Right lobe of liver (tissue), 6 donors: ENCODE measurements around the gene CELA3B. TPM values are rescaled to one million over a fixed set of nuclear protein-coding genes. Genes with fewer than 3 reads are reported as not detected.

Experiments
- ATAC-seq, 4 donors: fragments of 200-7000 bp; cut with Tn5 transposase; one replicate each; pipeline ENCODE4 v1.9.1; 2020; ENCODE audit warnings: mild to moderate bottlenecking in 4 of 4, moderate library complexity in 4 of 4
- DNase-seq, 3 donors: peaks; one replicate each; pipeline ENCODE4 v3.0.0-alpha.2; 2020
- H3K27ac ChIP-seq, 3 donors: fragments of 200-600 bp; one replicate each; pipeline ENCODE4 v1.8.0; 2022
- H3K27me3 ChIP-seq, 2 donors: fragments of 200-600 bp; one replicate each; pipeline ENCODE4 v1.8.0; 2022
- H3K36me3 ChIP-seq, 4 donors: fragments of 200-600 bp; sonication (generic) in 1 of 4; one replicate each; pipeline versions ENCODE4 v1.5.1 to v1.8.0; 2017 to 2022; ENCODE audit warnings: control low read depth in 1 of 4
- H3K4me1 ChIP-seq, 4 donors: fragments of 200-600 bp; sonication (generic) in 1 of 4; one replicate each; pipeline versions ENCODE4 v1.5.1 to v1.8.0; 2017 to 2022; ENCODE audit warnings: control low read depth in 1 of 4
- H3K4me3 ChIP-seq, 3 donors: fragments of 200-600 bp; one replicate each; pipeline ENCODE4 v1.8.0; 2022
- H3K9me3 ChIP-seq, 4 donors: fragments of 200-600 bp; sonication (generic) in 1 of 4; one replicate each; pipeline versions ENCODE4 v1.5.1 to v1.8.0; 2017 to 2022; ENCODE audit warnings: control low read depth in 1 of 4
- POLR2A ChIP-seq: fragments of 450-650 bp; IDR thresholded peaks from one replicate; pipeline ENCODE4 v1.6.1; 2017; ENCODE audit warnings: antibody characterized with exemption, mild to moderate bottlenecking
- whole genome bisulfite sequencing: methylation state at CpG from one replicate; pipeline ENCODE4 v1.1.6; 2018; ENCODE audit warnings: low coverage, low lambda C conversion rate; ENCODE audit not compliant: insufficient coverage; ENCODE audit errors: missing lambda C conversion rate; 5-methylcytosine and 5-hydroxymethylcytosine counted together
- intact Hi-C, 2 donors: fragments of 100-400 bp; cut with DNase I; formaldehyde crosslinking; loops; one replicate each; pipeline versions ENCODE4 v1.11.2 to v1.14.1; 2022
- total RNA-seq, 6 experiments: library from RNA; depleted of rRNA in 2 of 6; stranded (reverse); fragments of >200 nt in 2 of 6; fragmentation: NEBNext Ultra II Directional in 3 of 6; extraction: Animal tissue kit (Norgen Biotek cat#: 25700) in 3 of 6; gene quantifications; one replicate each; pipeline versions ENCODE4 v1.1.0 to v1.2.4, GENCODE V29; 2016 to 2023
- TF ChIP-seq, protein P1 (sequence below), 4 donors: fragments of 200-600 bp in 3 of 4; fragments of 450-650 bp in 1 of 4; IDR thresholded peaks; one replicate each; pipeline versions ENCODE4 v1.5.1 to v1.8.0; 2016 to 2022; ENCODE audit warnings: antibody characterized with exemption in 4 of 4, mild to moderate bottlenecking in 2 of 4
- donor health status: DM: no; HTN: yes; CAD: no.
- donor health status: DM: no; HTN: no; CAD: no.
- donor health status: DM: no; HTN: no; CAD: no.
- donor health status: DM: no; HTN: yes; CAD: no.
- donor health status: DM: no; HTN: yes; CAD: no.

CELA3B gene
- total RNA-seq, 6 experiments from 2014 or later: not detected

- Histone ChIP-seq H3K4me3 (peak overlapping the region; percentile 68 to 98 (median 88)), H3K9me3 (no peaks in the 10 kb centered on the region), H3K4me1 (peaks cover 0 to 15% (median 0%) of the 10 kb centered on the region in 4 donors), H3K27me3 (no peaks in the 10 kb centered on the region), H3K27ac (peak overlapping the region; percentile 93 to 98 (median 95)), H3K36me3 (peaks cover 0 to 4% (median 1%) of the 10 kb centered on the region in 4 donors)
- ATAC-seq: peak; percentile 88 to 95 (median 91)
- DNase-seq: peak; percentile 78 to 89 (median 82)
- WGBS: under 1% methylated on average over 31 of the region's 42 CpGs
- TF ChIP-seq, protein P1, sequence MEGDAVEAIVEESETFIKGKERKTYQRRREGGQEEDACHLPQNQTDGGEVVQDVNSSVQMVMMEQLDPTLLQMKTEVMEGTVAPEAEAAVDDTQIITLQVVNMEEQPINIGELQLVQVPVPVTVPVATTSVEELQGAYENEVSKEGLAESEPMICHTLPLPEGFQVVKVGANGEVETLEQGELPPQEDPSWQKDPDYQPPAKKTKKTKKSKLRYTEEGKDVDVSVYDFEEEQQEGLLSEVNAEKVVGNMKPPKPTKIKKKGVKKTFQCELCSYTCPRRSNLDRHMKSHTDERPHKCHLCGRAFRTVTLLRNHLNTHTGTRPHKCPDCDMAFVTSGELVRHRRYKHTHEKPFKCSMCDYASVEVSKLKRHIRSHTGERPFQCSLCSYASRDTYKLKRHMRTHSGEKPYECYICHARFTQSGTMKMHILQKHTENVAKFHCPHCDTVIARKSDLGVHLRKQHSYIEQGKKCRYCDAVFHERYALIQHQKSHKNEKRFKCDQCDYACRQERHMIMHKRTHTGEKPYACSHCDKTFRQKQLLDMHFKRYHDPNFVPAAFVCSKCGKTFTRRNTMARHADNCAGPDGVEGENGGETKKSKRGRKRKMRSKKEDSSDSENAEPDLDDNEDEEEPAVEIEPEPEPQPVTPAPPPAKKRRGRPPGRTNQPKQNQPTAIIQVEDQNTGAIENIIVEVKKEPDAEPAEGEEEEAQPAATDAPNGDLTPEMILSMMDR (IDR thresholded peaks at IDR 0.05): no peak
- TF ChIP-seq POLR2A: peak; percentile 84
- intact Hi-C loops: no loop called here
These were observed 48.7 kb downstream of the CELA3B start for GRCh38 chr1:22025368-22026155.

DNA sequence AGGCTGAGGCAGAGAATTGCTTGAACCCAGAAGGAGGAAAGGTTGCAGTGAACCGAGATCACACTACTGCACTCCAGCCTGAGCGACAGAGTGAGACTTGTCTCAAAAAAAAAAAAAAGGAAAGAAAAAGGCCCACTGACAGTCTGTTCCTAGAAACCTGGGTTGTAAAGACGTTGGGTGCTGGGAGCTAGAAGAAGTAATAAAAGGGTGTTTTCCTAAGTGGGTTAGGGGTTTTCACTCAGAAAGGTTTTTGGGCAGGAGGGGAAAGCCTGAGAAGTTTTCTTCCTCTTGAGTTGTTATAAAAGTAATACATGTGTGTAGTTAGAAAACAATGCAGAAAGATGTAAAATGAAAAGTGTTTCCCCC lies 50.1 kb downstream of the CELA3B start:
- no peaks in the 10 kb centered on the region for H3K27me3 ChIP-seq
- peaks cover 0 to 6% (median 2%) of the 10 kb centered on the region in 4 donors for H3K36me3 ChIP-seq
- intact Hi-C loops: no loop called here
- DNase-seq (no peak), ATAC-seq (no peak)
- 81% methylated on average over 3 of the region's 3 CpGs for WGBS
- H3K4me3 ChIP-seq: no peak overlapping the region
- H3K9me3 ChIP-seq: no peaks in the 10 kb centered on the region
- no peak overlapping the region for H3K27ac ChIP-seq
- H3K4me1 ChIP-seq: peaks cover 0 to 15% (median 0%) of the 10 kb centered on the region in 4 donors
- no peak for TF ChIP-seq POLR2A
- TF ChIP-seq, protein P1 (IDR thresholded peaks at IDR 0.05): no peak

- WGBS: 66% methylated on average over 2 of the region's 4 CpGs
These were observed 53.2 kb downstream of the CELA3B start for GRCh38 chr1:22030057-22030456.

GRCh38 chr1:22030473-22030872 lies 53.7 kb downstream of the CELA3B start:
- TF ChIP-seq POLR2A: no peak
- TF ChIP-seq, protein P1 (IDR thresholded peaks at IDR 0.05): no peak
- ATAC-seq: no peak
- Histone ChIP-seq H3K4me3 (no peak overlapping the region), H3K27ac (no peak overlapping the region), H3K27me3 (no peaks in the 10 kb centered on the region), H3K4me1 (peaks cover 0 to 5% (median 0%) of the 10 kb centered on the region in 4 donors), H3K36me3 (peaks cover 0 to 6% (median 2%) of the 10 kb centered on the region in 4 donors), H3K9me3 (no peaks in the 10 kb centered on the region)
- no CpG with 5 or more reads among the region's 3 CpGs for WGBS
- intact Hi-C loops: no loop called here
- no peak for DNase-seq

More at GRCh38 chr1:22030057-22030456, 53.2 kb downstream of the CELA3B start:
- Histone ChIP-seq H3K4me1 (peaks cover 0 to 5% (median 0%) of the 10 kb centered on the region in 4 donors), H3K27ac (no peak overlapping the region), H3K4me3 (no peak overlapping the region), H3K9me3 (no peaks in the 10 kb centered on the region), H3K27me3 (no peaks in the 10 kb centered on the region), H3K36me3 (peaks cover 0 to 6% (median 2%) of the 10 kb centered on the region in 4 donors)
- ATAC-seq (no peak), DNase-seq (no peak)
- no peak for TF ChIP-seq POLR2A
- TF ChIP-seq, protein P1 (IDR thresholded peaks at IDR 0.05): no peak
- intact Hi-C loops: no loop called here
